Testis (tissue), 5 donors: ENCODE results near the gene ASTL. TPM values are rescaled to one million over a fixed set of nuclear protein-coding genes. Genes with fewer than 3 reads are reported as not detected.

Experiments
- DNase-seq: peaks from one replicate; pipeline ENCODE4 v3.0.0-alpha.2; 2019
- H3K27ac ChIP-seq, 2 donors: fragments of 200-600 bp; sonication (generic); one replicate each; pipeline ENCODE4 v1.5.1; 2019
- H3K27me3 ChIP-seq: fragments of 200-600 bp; sonication (generic); one replicate; pipeline ENCODE4 v1.5.1; 2019
- H3K36me3 ChIP-seq: fragments of 200-600 bp; sonication (generic); one replicate; pipeline ENCODE4 v1.5.1; 2017; ENCODE audit warnings: low read depth; ENCODE audit errors: missing control alignments
- H3K4me1 ChIP-seq: fragments of 200-600 bp; sonication (generic); one replicate; pipeline ENCODE4 v1.5.1; 2019
- H3K4me3 ChIP-seq, 2 donors: fragments of 200-600 bp; sonication (generic); one replicate each; pipeline ENCODE4 v1.5.1; 2017 to 2019
- H3K9me3 ChIP-seq: fragments of 200-600 bp; sonication (generic); one replicate; pipeline ENCODE4 v1.5.1; 2017
- CTCF ChIP-seq, 3 experiments: fragments of 450-650 bp in 2 of 3; fragments of 200-600 bp in 1 of 3; sonication (generic) in 1 of 3; IDR thresholded peaks; one replicate each; pipeline ENCODE4 v1.5.1; 2016 to 2019; ENCODE audit warnings: antibody characterized with exemption in 3 of 3, mild to moderate bottlenecking in 2 of 3, moderate library complexity in 1 of 3
- POLR2A ChIP-seq: fragments of 450-650 bp; IDR thresholded peaks from one replicate; pipeline ENCODE4 v1.6.1; 2017; ENCODE audit warnings: antibody characterized with exemption, mild to moderate bottlenecking, moderate library complexity
- WGBS, 2 donors: methylation state at CpG; one replicate each; pipeline ENCODE4 v1.1.5; 2018; 5-methylcytosine and 5-hydroxymethylcytosine counted together
- intact Hi-C: fragments of 100-400 bp; cut with DNase I; formaldehyde crosslinking; loops from one replicate; pipeline ENCODE4 v1.15.1; 2023; ENCODE audit warnings: low total_unique reads
- long read RNA-seq, 2 donors: transcript quantifications; one replicate each; lab custom pipeline, GENCODE V29; 2026
- polyA plus RNA-seq: library from polyadenylated mRNA; stranded (reverse); fragments of 350-450 nt; fragmentation: Illumina TruSeq; extraction: RNeasy Lipid Tissue Mini Kit (QIAGEN cat#74804); gene quantifications from one replicate; pipeline ENCODE4 v1.2.3, GENCODE V29; 2014; ENCODE audit warnings: low read depth, low replicate concordance; ENCODE audit not compliant: insufficient read depth
- total RNA-seq, 2 donors: library from RNA; depleted of rRNA; stranded (reverse); fragments of >200 nt; gene quantifications; one replicate each; pipeline ENCODE4 v1.2.3, GENCODE V29; 2016

Gene ASTL
- total RNA-seq (1 to 10 TPM in 1 of 2 donors, under 1 TPM in 1; 0.87 to 1.6 TPM), polyA plus RNA-seq (0.58 TPM)
- long read RNA-seq, donor 1: 0 reads
- long read RNA-seq, donor 2: 0 reads

GRCh38 chr2:96138179-96139145 lies at the start of gene ASTL:
ASTL (minus strand) TSS chr2:96138502; CDS start chr2:96138436, 66 bp downstream.
- peak; percentile 60 for DNase-seq
- H3K4me3 ChIP-seq: no peak within 1 kb of the TSS
- intact Hi-C loops: no loop called here
- TF ChIP-seq POLR2A: no peak
- TF ChIP-seq CTCF (IDR thresholded peaks at IDR 0.05): peak; percentile 13 to 30 (median 29)
- 47 to 54% methylated on average over 14 to 17 of the region's 17 CpGs for WGBS, 2 donors
- no peaks in the 10 kb centered on the region for H3K36me3 ChIP-seq
- no peaks in the 10 kb centered on the region for H3K27me3 ChIP-seq
- no peak within 1 kb of the TSS for H3K27ac ChIP-seq
- H3K4me1 ChIP-seq: no peaks in the 10 kb centered on the region
- no peaks in the 10 kb centered on the region for H3K9me3 ChIP-seq

GRCh38 chr2:96186562-96186961 lies 48.3 kb upstream of the ASTL start:
- TF ChIP-seq POLR2A (no peak), CTCF (IDR thresholded peaks at IDR 0.05) (no peak)
- intact Hi-C loops: no loop called here
- 59 to 69% methylated on average over 5 of the region's 5 CpGs for WGBS, 2 donors
- Histone ChIP-seq H3K36me3 (no peaks in the 10 kb centered on the region), H3K4me3 (no peak overlapping the region), H3K4me1 (peaks cover 10% of the 10 kb centered on the region), H3K27ac (no peak overlapping the region), H3K27me3 (no peaks in the 10 kb centered on the region), H3K9me3 (no peaks in the 10 kb centered on the region)
- no peak for DNase-seq

DNA sequence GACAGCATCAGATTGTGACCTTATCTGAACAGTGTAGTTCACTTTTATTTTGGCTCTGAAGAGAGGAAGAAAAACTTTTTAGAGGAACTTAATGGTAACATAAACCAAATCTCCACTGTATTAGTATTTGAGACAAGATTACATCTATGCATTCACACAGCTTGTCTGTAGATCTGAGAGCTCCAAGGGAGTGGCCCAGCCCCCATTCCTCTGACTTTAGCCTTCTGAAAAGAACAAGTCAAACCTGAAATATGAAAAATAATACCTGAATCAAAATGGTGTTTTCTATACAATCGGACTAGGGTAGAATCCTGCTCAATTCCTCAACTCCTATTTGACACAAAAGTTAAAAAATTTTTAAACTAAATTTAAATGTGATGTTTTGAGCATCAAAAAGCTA lies 47.2 kb upstream of the ASTL start:
- intact Hi-C loops: no loop called here
- Histone ChIP-seq H3K27me3 (no peaks in the 10 kb centered on the region), H3K27ac (no peak overlapping the region), H3K9me3 (no peaks in the 10 kb centered on the region), H3K36me3 (no peaks in the 10 kb centered on the region), H3K4me1 (peaks cover 10% of the 10 kb centered on the region), H3K4me3 (no peak overlapping the region)
- TF ChIP-seq CTCF (IDR thresholded peaks at IDR 0.05): no peak
- no peak for TF ChIP-seq POLR2A
- 93 to 100% methylated on average over 1 of the region's 1 CpG for WGBS, 2 donors
- DNase-seq: no peak

GRCh38 chr2:96184989-96185388 lies 46.7 kb upstream of the ASTL start:
- Histone ChIP-seq H3K27me3 (no peaks in the 10 kb centered on the region), H3K27ac (no peak overlapping the region), H3K36me3 (no peaks in the 10 kb centered on the region), H3K9me3 (no peaks in the 10 kb centered on the region), H3K4me3 (no peak overlapping the region), H3K4me1 (peaks cover 10% of the 10 kb centered on the region)
- intact Hi-C loops: no loop called here
- DNase-seq: no peak
- WGBS, 2 donors: 87 to 90% methylated on average over 8 of the region's 8 CpGs
- no peak for TF ChIP-seq POLR2A

GRCh38 chr2:96184188-96184587 lies 45.9 kb upstream of the ASTL start:
- H3K27ac ChIP-seq: no peak overlapping the region
- no peaks in the 10 kb centered on the region for H3K27me3 ChIP-seq
- TF ChIP-seq CTCF (IDR thresholded peaks at IDR 0.05) (no peak), POLR2A (no peak)
- no peaks in the 10 kb centered on the region for H3K9me3 ChIP-seq
- H3K36me3 ChIP-seq: no peaks in the 10 kb centered on the region
- no peak overlapping the region for H3K4me3 ChIP-seq
- 85 to 86% methylated on average over 8 of the region's 8 CpGs for WGBS, 2 donors
- H3K4me1 ChIP-seq: peaks cover 10% of the 10 kb centered on the region
- no peak for DNase-seq
- intact Hi-C loops: no loop called here
